ENCODE results near the gene TTC12. TPM values are rescaled to one million over a fixed set of nuclear protein-coding genes. Genes with fewer than 3 reads are reported as not detected.

Gene TTC12
- polyA plus RNA-seq, 1 donor from 2014 or later = 4.2 TPM

- H3K27ac ChIP-seq (ENCODE audit: low read length) = no peak overlapping the region
- no peak overlapping the region for H2AFZ ChIP-seq (ENCODE audit: low read depth, low read length)
- no peak overlapping the region for H3K4me3 ChIP-seq (ENCODE audit: low read length)
- H3K36me3 ChIP-seq (ENCODE audit: insufficient read depth, low read length) = no peaks in the 10 kb centered on the region
- no peak overlapping the region for H3K4me2 ChIP-seq (ENCODE audit: low read length)
- no peaks in the 10 kb centered on the region for H3K9me2 ChIP-seq (ENCODE audit: insufficient read depth, low read length)
- H3K9me3 ChIP-seq (ENCODE audit: low read length) = no peaks in the 10 kb centered on the region
- no peaks in the 10 kb centered on the region for H3K27me3 ChIP-seq (ENCODE audit: insufficient read depth, low read depth, low read length)
- TF ChIP-seq SMC3 (conservative IDR thresholded peaks at IDR 0.05; ENCODE audit: poor library complexity) (no peak), TAF1 (IDR thresholded peaks at IDR 0.05; ENCODE audit: low read depth) (no peak), POLR2AphosphoS5 (IDR thresholded peaks at IDR 0.05) (no peak)
- TF ChIP-seq, protein P1, sequence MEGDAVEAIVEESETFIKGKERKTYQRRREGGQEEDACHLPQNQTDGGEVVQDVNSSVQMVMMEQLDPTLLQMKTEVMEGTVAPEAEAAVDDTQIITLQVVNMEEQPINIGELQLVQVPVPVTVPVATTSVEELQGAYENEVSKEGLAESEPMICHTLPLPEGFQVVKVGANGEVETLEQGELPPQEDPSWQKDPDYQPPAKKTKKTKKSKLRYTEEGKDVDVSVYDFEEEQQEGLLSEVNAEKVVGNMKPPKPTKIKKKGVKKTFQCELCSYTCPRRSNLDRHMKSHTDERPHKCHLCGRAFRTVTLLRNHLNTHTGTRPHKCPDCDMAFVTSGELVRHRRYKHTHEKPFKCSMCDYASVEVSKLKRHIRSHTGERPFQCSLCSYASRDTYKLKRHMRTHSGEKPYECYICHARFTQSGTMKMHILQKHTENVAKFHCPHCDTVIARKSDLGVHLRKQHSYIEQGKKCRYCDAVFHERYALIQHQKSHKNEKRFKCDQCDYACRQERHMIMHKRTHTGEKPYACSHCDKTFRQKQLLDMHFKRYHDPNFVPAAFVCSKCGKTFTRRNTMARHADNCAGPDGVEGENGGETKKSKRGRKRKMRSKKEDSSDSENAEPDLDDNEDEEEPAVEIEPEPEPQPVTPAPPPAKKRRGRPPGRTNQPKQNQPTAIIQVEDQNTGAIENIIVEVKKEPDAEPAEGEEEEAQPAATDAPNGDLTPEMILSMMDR (IDR thresholded peaks at IDR 0.05; ENCODE audit: poor library complexity, severe bottlenecking) = no peak
- H4K20me1 ChIP-seq (ENCODE audit: insufficient read depth) = no peaks in the 10 kb centered on the region
- H3F3A ChIP-seq (ENCODE audit: insufficient read depth, low read length, poor library complexity, severe bottlenecking) = no peaks in the 10 kb centered on the region
- no peaks in the 10 kb centered on the region for H3K79me2 ChIP-seq (replicated peaks; ENCODE audit: insufficient read depth, low read length)
- H3K9ac ChIP-seq (ENCODE audit: low read length) = no peak overlapping the region
Measured at GRCh38 chr11:113350336-113351067, 36.1 kb downstream of the TTC12 start.

DNA sequence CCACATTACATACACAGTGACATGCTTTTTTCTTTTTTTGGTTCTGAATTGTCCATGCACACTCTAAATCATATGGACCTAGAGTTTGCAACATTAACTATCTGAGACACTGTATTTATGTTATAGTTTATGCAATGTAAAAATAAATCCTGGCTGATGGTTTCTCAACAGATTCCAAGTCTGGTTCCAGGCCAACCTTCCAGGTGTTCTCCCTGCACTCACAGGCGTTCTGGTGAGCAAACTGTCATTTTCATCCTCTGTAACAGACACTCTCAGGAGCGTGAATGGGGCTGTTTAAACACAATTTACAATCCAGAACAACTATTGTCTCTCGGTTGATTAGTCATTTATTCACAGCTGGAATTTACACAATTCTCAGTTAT is 36.7 kb downstream of the TTC12 start:
- Histone ChIP-seq H3K4me3 (ENCODE audit: low read length) (no peak overlapping the region), H3K79me2 (replicated peaks; ENCODE audit: insufficient read depth, low read length) (no peaks in the 10 kb centered on the region), H3K36me3 (ENCODE audit: insufficient read depth, low read length) (no peaks in the 10 kb centered on the region), H3K9ac (ENCODE audit: low read length) (no peak overlapping the region), H3K9me2 (ENCODE audit: insufficient read depth, low read length) (no peaks in the 10 kb centered on the region), H3F3A (ENCODE audit: insufficient read depth, low read length, poor library complexity, severe bottlenecking) (no peaks in the 10 kb centered on the region), H2AFZ (ENCODE audit: low read depth, low read length) (no peak overlapping the region), H3K4me2 (ENCODE audit: low read length) (no peak overlapping the region), H3K27ac (ENCODE audit: low read length) (no peak overlapping the region), H3K27me3 (ENCODE audit: insufficient read depth, low read depth, low read length) (no peaks in the 10 kb centered on the region), H4K20me1 (ENCODE audit: insufficient read depth) (no peaks in the 10 kb centered on the region), H3K9me3 (ENCODE audit: low read length) (peaks cover 4% of the 10 kb centered on the region)
- no peak for TF ChIP-seq POLR2AphosphoS5 (IDR thresholded peaks at IDR 0.05)
- TF ChIP-seq MXI1 (conservative IDR thresholded peaks at IDR 0.05; ENCODE audit: poor library complexity, severe bottlenecking) = no peak
- TF ChIP-seq, protein P1 (IDR thresholded peaks at IDR 0.05; ENCODE audit: poor library complexity, severe bottlenecking) = no peak
- no peak for TF ChIP-seq EZH2 (IDR thresholded peaks at IDR 0.05; ENCODE audit: borderline replicate concordance, insufficient read depth, low read length, poor library complexity, severe bottlenecking)
- TF ChIP-seq, protein P2, sequence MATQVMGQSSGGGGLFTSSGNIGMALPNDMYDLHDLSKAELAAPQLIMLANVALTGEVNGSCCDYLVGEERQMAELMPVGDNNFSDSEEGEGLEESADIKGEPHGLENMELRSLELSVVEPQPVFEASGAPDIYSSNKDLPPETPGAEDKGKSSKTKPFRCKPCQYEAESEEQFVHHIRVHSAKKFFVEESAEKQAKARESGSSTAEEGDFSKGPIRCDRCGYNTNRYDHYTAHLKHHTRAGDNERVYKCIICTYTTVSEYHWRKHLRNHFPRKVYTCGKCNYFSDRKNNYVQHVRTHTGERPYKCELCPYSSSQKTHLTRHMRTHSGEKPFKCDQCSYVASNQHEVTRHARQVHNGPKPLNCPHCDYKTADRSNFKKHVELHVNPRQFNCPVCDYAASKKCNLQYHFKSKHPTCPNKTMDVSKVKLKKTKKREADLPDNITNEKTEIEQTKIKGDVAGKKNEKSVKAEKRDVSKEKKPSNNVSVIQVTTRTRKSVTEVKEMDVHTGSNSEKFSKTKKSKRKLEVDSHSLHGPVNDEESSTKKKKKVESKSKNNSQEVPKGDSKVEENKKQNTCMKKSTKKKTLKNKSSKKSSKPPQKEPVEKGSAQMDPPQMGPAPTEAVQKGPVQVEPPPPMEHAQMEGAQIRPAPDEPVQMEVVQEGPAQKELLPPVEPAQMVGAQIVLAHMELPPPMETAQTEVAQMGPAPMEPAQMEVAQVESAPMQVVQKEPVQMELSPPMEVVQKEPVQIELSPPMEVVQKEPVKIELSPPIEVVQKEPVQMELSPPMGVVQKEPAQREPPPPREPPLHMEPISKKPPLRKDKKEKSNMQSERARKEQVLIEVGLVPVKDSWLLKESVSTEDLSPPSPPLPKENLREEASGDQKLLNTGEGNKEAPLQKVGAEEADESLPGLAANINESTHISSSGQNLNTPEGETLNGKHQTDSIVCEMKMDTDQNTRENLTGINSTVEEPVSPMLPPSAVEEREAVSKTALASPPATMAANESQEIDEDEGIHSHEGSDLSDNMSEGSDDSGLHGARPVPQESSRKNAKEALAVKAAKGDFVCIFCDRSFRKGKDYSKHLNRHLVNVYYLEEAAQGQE (IDR thresholded peaks at IDR 0.05; ENCODE audit: borderline replicate concordance) = no peak
- TF ChIP-seq EP300 (conservative IDR thresholded peaks at IDR 0.05; ENCODE audit: poor library complexity, severe bottlenecking) = no peak
- TF ChIP-seq TAF1 (IDR thresholded peaks at IDR 0.05; ENCODE audit: low read depth) = no peak
- TF ChIP-seq RAD21 (conservative IDR thresholded peaks at IDR 0.05) = no peak
- no peak for TF ChIP-seq SMC3 (conservative IDR thresholded peaks at IDR 0.05; ENCODE audit: poor library complexity)
